Small intestine (tissue), 7 donors: ENCODE results near the gene POGLUT3. TPM values are rescaled to one million over a fixed set of nuclear protein-coding genes. Genes with fewer than 3 reads are reported as not detected.

Experiments used
- DNase-seq, 2 donors: peaks; one replicate each; pipeline versions ENCODE4 v3.0.0 to v3.0.0-alpha.2; 2013
- FAIRE-seq: peaks from 2 replicates; lab custom pipeline; 2012; peaks lifted over from hg19 to GRCh38; lab: Jason Lieb, UNC
- H3K27ac ChIP-seq, 3 donors: one replicate each; pipeline ENCODE4 v1.5.1; 2013; ENCODE audit warnings: low read length in 2 of 3, mild to moderate bottlenecking in 2 of 3, control low read depth in 1 of 3, inconsistent platforms in 1 of 3, low read depth in 1 of 3, moderate library complexity in 1 of 3
- H3K27me3 ChIP-seq, 3 donors: one replicate each; pipeline ENCODE4 v1.6.1; 2013; ENCODE audit warnings: low read length in 3 of 3, inconsistent platforms in 1 of 3; ENCODE audit not compliant: control insufficient read depth in 3 of 3, insufficient read depth in 3 of 3
- H3K36me3 ChIP-seq, 3 donors: one replicate each; pipeline ENCODE4 v1.6.1; 2013; ENCODE audit warnings: low read length in 3 of 3, inconsistent platforms in 1 of 3, low read depth in 1 of 3, mild to moderate bottlenecking in 1 of 3, moderate library complexity in 1 of 3; ENCODE audit not compliant: control insufficient read depth in 3 of 3, insufficient read depth in 2 of 3
- H3K4me1 ChIP-seq, 3 donors: one replicate each; pipeline ENCODE4 v1.6.1; 2013; ENCODE audit warnings: low read length in 2 of 3, inconsistent platforms in 1 of 3, low read depth in 1 of 3, mild to moderate bottlenecking in 1 of 3, moderate library complexity in 1 of 3; ENCODE audit not compliant: control insufficient read depth in 3 of 3, insufficient read depth in 2 of 3
- H3K4me3 ChIP-seq, 3 donors: one replicate each; pipeline ENCODE4 v1.5.1; 2013; ENCODE audit warnings: low read length in 3 of 3, control low read depth in 1 of 3, inconsistent platforms in 1 of 3, low read depth in 1 of 3, mild to moderate bottlenecking in 1 of 3, moderate library complexity in 1 of 3
- H3K9me3 ChIP-seq, 2 donors: one replicate each; pipeline ENCODE4 v1.6.1; 2013; ENCODE audit warnings: low read depth in 1 of 2, low read length in 1 of 2; ENCODE audit not compliant: control insufficient read depth in 2 of 2, insufficient read depth in 1 of 2
- WGBS, 3 donors: extraction: QIAGEN DNeasy Blood & Tissue Kit; methylation state at CpG; one replicate each; pipeline ENCODE4 v1.1.7; 2013; 5-methylcytosine and 5-hydroxymethylcytosine counted together
- polyA plus RNA-seq, 4 donors: library from polyadenylated mRNA; stranded (reverse) in 3 of 4; unstranded in 1 of 4; fragments of 200-250 nt in 3 of 4; fragments of 120-200 nt in 1 of 4; gene quantifications; one replicate each; pipeline versions ENCODE4 v1.2.1 to v1.2.3, GENCODE V29; 2013
- donor health status: healthy with polysubstance abuse.
- donor health status: control.
- donor health status: control.
- donor health status: Bipolar disorder and iron deficiency.
- donor health status: healthy.

Gene POGLUT3
- polyA plus RNA-seq, 4 donors: 0.89 to 15.9 (median 6.4) TPM

DNA sequence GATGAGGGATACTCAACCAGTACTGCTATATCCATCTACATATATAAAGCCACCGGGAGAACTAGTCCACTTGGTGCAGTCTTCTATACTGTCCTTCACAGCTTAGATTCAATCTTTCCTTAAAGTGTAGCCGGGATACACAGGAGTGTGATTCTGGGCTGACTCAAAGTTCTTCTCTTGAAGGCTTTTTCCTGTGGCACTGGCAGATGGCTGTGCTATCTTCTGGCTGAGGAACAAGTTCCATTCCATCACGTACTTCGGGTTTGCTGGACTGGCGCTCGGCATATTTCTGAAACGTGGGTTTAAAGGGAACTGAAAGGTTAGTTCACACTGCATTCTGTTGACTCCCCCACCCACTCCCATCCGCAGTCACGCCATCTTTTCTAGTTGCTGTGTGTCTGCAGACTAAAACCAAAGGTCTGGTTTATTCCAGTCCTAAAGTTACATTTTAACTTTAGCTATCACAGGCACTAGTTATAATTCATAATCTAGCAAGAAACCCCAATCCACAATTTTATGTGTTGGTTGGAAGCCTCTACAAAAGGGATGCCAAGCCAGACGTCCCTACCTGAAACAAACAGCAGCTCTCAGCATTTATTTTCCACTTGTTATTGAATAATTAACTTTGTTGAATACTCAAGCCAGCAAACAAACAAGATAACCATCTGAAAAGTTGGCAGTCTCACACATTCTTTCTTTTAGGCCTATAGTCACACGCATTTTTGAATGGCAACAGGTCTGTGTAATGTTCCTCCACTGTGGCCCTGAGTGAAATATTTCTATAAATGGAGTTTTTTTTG is 23.3 kb downstream of the POGLUT3 start:
- FAIRE-seq: no peak
- peak overlapping the region in 1 of 3 donors; percentile 11 for H3K4me3 ChIP-seq

DNA sequence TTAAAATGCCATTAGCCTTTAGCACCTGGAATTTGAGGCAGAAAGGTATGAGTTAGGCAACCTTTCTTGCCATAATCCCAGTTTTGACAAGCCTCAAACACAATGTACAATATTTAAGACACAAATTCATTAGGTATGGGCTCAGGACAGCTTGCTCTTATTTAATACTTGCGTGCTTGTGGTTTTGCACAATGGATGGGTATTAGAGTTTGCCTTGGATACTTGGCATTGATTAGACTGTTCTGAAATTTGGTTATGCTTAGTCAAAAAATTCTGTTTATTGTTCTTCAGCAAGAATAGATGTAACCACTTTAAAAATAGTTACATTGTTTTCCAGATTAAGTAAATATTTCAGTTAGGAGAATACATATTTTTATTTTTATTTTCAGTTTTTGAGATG is 25.5 kb downstream of the POGLUT3 start:
- FAIRE-seq (no peak), DNase-seq (no peak)
- no peak overlapping the region for H3K4me3 ChIP-seq
- H3K4me1 ChIP-seq: peaks cover 0 to 2% (median 1%) of the 10 kb centered on the region in 3 donors
- no peaks in the 10 kb centered on the region for H3K27me3 ChIP-seq
- no peak overlapping the region for H3K27ac ChIP-seq
- no peaks in the 10 kb centered on the region for H3K9me3 ChIP-seq
- H3K36me3 ChIP-seq: peaks cover 0 to 10% (median 3%) of the 10 kb centered on the region in 3 donors
- WGBS, 3 donors: 95 to 98% (median 97%) methylated on average over 1 of the region's 1 CpG

More for the DNA sequence above, 23.3 kb downstream of the POGLUT3 start:
- no peaks in the 10 kb centered on the region for H3K27me3 ChIP-seq
- WGBS, 3 donors: 70 to 76% (median 75%) methylated on average over 11 of the region's 11 CpGs
- H3K36me3 ChIP-seq: peaks cover 0 to 10% (median 5%) of the 10 kb centered on the region in 3 donors
- peak in 1 of 2 donors; percentile 37 for DNase-seq
- no peaks in the 10 kb centered on the region for H3K4me1 ChIP-seq
- H3K27ac ChIP-seq: peak overlapping the region in 1 of 3 donors; percentile 52
- no peaks in the 10 kb centered on the region for H3K9me3 ChIP-seq

DNA sequence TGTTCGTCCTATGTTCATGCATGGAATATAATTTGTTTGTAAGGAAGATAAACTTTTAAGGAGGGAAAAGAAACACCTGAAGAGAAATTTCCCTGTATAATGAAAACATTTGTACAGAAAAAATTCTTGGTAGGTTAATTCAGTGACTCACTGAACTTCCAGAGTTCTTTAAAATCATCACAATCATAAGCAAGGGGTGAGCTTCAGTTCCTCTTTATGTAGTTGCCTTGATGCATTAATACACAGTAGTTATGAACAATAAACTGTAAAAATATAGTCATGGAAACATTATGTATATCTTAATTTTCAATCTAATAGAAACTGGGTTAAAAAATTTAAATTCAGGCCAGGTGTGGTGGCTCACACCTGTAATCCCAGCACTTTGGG is 29.7 kb downstream of the POGLUT3 start:
- FAIRE-seq (no peak), DNase-seq (no peak)
- peaks cover 0 to 2% (median 2%) of the 10 kb centered on the region in 3 donors for H3K4me1 ChIP-seq
- WGBS, 3 donors: 63 to 86% (median 79%) methylated on average over 1 of the region's 1 CpG
- no peak overlapping the region for H3K27ac ChIP-seq
- H3K9me3 ChIP-seq: no peaks in the 10 kb centered on the region
- no peaks in the 10 kb centered on the region for H3K36me3 ChIP-seq
- H3K4me3 ChIP-seq: no peak overlapping the region
- H3K27me3 ChIP-seq: no peaks in the 10 kb centered on the region

DNA sequence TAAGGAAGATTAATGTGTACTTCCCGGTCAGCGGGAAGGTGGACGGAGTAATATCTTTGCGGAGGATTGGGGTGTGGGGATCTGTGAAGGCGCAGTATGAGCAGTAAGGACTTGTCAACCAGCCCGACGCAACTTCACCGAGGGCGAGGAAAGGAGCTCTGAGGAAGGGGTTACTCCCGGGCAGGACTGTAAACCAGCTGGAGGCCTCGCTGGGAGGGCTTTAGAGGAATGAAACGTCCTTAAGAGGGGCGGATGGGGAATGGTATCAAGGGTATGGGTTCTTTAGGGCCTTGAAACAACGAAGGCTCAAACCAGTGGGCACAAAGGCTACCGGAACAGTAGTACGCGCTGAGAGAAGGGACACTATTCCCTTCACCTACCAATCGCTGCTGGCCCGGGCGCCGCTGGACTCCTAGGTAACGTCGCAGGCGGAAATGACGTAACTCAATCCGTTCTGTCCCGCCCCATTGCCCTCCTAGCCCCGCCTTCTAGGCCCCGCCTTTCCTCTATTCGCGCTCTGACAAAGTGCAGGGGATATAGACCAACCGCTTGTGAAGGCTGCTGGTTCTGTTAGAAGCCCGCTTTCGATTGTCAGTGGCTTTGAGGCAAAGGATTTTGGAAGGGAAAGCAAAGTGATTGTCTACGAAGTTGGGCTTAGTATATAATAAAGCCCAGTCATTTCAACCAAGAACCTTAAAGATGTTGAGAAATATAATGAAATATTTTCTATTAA is 30.9 kb downstream of the POGLUT3 start, which contains the start of gene C11orf65:
Gene C11orf65 (minus strand): TSS at position 439 of the 733 bp plus-strand sequence. CDS start 5,970 bp downstream, outside the sequence.
- WGBS, 3 donors: 0 to 1% (median 0%) methylated on average over 35 of the region's 35 CpGs
- H3K27me3 ChIP-seq: no peaks in the 10 kb centered on the region
- H3K36me3 ChIP-seq: no peaks in the 10 kb centered on the region
- H3K4me3 ChIP-seq: peak within 1 kb of the TSS; percentile 67 to 80 (median 75)
- H3K27ac ChIP-seq: peak within 1 kb of the TSS; percentile 99 to 100 (median 100)
- H3K9me3 ChIP-seq: no peaks in the 10 kb centered on the region
- H3K4me1 ChIP-seq: peaks cover 0 to 2% (median 2%) of the 10 kb centered on the region in 3 donors
- FAIRE-seq: no peak
- DNase-seq: peak; percentile 98 to 99

DNA sequence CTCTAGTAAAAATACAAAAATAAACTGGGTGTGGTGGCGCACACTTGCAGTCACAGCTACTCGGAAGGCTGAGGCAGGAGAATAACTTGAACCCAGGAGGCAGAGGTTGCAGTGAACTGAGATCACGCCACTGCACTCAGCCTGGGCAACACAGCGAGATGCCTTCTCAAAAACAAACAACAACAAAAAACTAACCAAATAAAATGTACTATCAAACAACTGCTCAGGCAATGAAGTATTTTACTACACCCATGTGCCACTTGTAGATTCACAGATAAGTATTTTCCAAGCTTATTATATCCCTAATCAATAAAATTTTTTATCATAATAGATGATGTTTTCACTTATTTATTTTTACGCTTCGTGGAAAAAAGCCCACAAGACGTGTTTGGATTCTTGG is 31.8 kb downstream of the POGLUT3 start:
- Histone ChIP-seq H3K27me3 (no peaks in the 10 kb centered on the region), H3K4me3 (peak overlapping the region in 2 of 3 donors; percentile 75 to 80), H3K4me1 (peaks cover 0 to 2% (median 2%) of the 10 kb centered on the region in 3 donors), H3K9me3 (no peaks in the 10 kb centered on the region), H3K27ac (peak overlapping the region; percentile 92 to 100 (median 99)), H3K36me3 (no peaks in the 10 kb centered on the region)
- 32 to 46% (median 38%) methylated on average over 7 of the region's 7 CpGs for WGBS, 3 donors
- no peak for DNase-seq
- no peak for FAIRE-seq

DNA sequence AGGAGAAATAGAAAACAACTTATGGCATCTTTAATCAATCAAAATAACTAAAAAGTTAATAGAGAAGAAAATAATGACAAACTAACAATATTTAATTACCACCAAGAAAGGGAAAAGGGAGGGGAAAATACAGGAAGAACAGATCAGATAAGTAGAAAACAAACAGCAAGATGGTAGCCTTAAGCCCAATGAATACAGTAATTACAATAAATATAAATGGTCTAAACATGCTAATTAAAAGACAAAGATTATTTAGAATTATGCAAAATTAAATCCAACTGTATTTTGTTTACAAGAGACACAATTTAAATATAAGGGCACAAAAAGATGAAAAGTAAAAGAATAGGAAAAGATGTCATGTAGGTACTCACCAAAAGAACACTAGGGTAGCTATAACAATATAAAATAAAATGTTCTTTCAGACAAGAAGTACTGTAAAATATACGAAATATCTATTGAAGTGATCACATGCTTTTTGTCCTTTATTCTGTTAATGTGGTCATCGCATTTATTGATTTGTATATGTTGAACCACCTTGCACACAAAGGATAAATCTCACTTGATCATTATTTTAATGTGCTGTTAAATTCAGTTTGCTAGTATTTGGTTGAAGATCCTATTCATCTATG is 44.9 kb downstream of the POGLUT3 start:
- no peak overlapping the region for H3K4me3 ChIP-seq
- H3K4me1 ChIP-seq: no peaks in the 10 kb centered on the region
- no peaks in the 10 kb centered on the region for H3K36me3 ChIP-seq
- 90 to 93% (median 90%) methylated on average over 2 of the region's 2 CpGs for WGBS, 3 donors
- no peak overlapping the region for H3K27ac ChIP-seq
- no peaks in the 10 kb centered on the region for H3K9me3 ChIP-seq
- no peaks in the 10 kb centered on the region for H3K27me3 ChIP-seq
- no peak for DNase-seq
- FAIRE-seq: no peak
